AG09319 (cell line): Measurements from ENCODE around the gene TSPAN6.

Source experiments
- DNase-seq: peaks from one replicate; pipeline ENCODE4 v3.0.0-alpha.2; 2010; ENCODE audit warnings: low read depth; ENCODE audit errors: extremely low read depth
- TF ChIP-seq, protein P1 (sequence below): IDR thresholded peaks from 2 replicates; pipeline ENCODE4 v1.5.1; 2011; ENCODE audit warnings: low read depth, mild to moderate bottlenecking, inconsistent platforms, low read length, moderate library complexity

The TSPAN6 gene

DNA sequence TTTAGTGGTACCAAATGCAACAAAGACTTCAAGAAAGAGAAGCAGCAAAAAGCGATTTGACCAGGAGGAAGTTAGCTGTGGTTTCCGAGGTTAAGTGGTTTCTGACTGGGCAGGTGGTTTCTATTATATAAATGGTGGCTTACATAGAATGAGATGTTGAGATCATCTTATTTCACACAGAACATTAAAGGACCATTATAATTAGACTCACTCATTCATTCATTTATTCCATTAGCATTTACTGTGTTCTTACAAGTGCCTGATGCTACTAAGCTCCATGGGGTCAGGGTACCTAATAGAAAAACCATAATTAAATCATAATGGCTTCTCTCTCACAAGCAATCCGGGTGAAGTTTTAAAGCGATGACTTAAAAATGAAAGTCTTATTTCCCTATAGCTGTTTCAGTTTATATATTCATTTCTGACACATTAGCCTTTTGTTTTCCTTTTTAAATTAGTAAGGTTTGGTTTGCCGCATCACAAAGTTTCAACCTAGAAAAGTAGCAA is 10.6 kb downstream of the TSPAN6 start:
- TF ChIP-seq, protein P1, sequence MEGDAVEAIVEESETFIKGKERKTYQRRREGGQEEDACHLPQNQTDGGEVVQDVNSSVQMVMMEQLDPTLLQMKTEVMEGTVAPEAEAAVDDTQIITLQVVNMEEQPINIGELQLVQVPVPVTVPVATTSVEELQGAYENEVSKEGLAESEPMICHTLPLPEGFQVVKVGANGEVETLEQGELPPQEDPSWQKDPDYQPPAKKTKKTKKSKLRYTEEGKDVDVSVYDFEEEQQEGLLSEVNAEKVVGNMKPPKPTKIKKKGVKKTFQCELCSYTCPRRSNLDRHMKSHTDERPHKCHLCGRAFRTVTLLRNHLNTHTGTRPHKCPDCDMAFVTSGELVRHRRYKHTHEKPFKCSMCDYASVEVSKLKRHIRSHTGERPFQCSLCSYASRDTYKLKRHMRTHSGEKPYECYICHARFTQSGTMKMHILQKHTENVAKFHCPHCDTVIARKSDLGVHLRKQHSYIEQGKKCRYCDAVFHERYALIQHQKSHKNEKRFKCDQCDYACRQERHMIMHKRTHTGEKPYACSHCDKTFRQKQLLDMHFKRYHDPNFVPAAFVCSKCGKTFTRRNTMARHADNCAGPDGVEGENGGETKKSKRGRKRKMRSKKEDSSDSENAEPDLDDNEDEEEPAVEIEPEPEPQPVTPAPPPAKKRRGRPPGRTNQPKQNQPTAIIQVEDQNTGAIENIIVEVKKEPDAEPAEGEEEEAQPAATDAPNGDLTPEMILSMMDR = no peak
- no peak for DNase-seq

- TF ChIP-seq, protein P1 = no peak
- DNase-seq = no peak
These were observed 13.6 kb downstream of the TSPAN6 start for GRCh38 chrX:100623001-100623400.

- TF ChIP-seq, protein P1 = peak; percentile 72
- DNase-seq = peak; percentile 12
These were observed 21.6 kb downstream of the TSPAN6 start for GRCh38 chrX:100615005-100615404.

- DNase-seq = no peak
- TF ChIP-seq, protein P1 = no peak
These were observed 24.7 kb downstream of the TSPAN6 start for GRCh38 chrX:100611951-100612350.

DNA sequence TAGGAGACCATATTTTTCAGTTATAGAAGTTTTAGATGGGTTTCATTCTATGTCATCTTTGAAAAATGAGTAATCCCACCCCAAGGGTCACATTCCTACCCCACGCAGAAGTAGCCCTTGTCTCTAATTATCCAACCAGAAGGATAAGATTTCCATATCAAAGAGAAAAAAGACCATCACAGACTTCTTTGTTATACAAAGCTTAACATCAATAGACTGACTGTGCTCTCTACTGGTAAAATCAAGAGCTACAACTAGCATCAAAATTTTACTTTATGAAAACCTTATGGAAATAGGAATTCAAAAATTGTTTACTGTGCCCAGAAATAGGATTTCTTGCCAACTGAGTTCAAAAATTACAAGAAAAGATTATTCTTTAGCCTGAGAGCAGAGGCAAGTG is 27.0 kb downstream of the TSPAN6 start:
- TF ChIP-seq, protein P1 = peak; percentile 1; the same call in 1 of the 2 replicates
- DNase-seq = no peak

GRCh38 chrX:100606753-100607152 is 29.9 kb downstream of the TSPAN6 start:
- TF ChIP-seq, protein P1 = no peak
- DNase-seq = no peak

DNA sequence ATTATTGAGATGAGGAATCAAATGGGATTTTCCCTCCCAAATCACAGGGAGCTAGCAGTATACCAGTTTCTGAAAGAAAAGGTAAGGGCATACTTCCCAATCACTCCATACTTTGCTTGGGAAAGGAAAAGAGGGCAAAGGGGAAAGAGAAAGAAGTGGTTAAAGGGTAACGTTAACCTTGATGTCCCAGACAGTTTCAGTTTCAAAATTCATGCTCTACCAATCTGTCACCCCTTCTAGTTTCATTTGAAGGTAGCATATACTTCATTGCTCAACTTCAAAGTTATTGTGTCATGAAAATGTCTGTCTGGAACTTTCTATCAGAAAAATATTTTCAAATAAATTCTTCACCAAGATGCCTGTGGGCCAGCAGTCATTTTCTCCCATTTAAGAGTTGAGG is 35.8 kb downstream of the TSPAN6 start:
- TF ChIP-seq, protein P1 = no peak
- DNase-seq = no peak
